T47D (cell line): Measurements from ENCODE around the gene NEK10.
A peak's percentile ranks its signal among the peaks of the same experiment; 100 is the strongest.
"Not testable (repeated sequence)": the region's sequence is repeated elsewhere in the genome, so short reads cannot be mapped to it uniquely, and the experiment has no call there.

Source experiments
- DNase-seq, 2 experiments: peaks; one replicate each; pipeline versions ENCODE4 v3.0.0 to v3.0.0-alpha.2; 2011 to 2012; ENCODE audit warnings: low read depth in 1 of 2, low spot score in 1 of 2
- JUND ChIP-seq: IDR thresholded peaks from 2 replicates; pipeline ENCODE4 v1.6.1; 2012; ENCODE audit warnings: low read depth
- in situ Hi-C: cut with HindIII; loops from 2 replicates; pipeline ENCODE4 v1.10.0; 2016; ENCODE audit warnings: low sequenced_read_pairs, low pct_unique_long_range_greater_than_20kb

NEK10 gene

GRCh38 chr3:27324686-27325085, 44.5 kb downstream of the NEK10 start:
- peak in 1 of 2 experiments; percentile 98 for DNase-seq
- in situ Hi-C loops = no loop called here
- peak; percentile 88; the same call in 1 of the 2 replicates for TF ChIP-seq JUND

- no peak for TF ChIP-seq JUND
- in situ Hi-C loops = no loop called here
- DNase-seq = peak in 1 of 2 experiments; percentile 92
Observed at GRCh38 chr3:27323087-27323570, 46.1 kb downstream of the NEK10 start.

- in situ Hi-C loops = no loop called here
- peak in 1 of 2 experiments; percentile 34 for DNase-seq
- no peak for TF ChIP-seq JUND
Observed at GRCh38 chr3:27322634-27323033, 46.5 kb downstream of the NEK10 start.

GRCh38 chr3:27319847-27320526, 49.2 kb downstream of the NEK10 start:
- peak in 1 of 2 experiments; percentile 77 for DNase-seq
- in situ Hi-C loops = no loop called here
- no peak for TF ChIP-seq JUND

- in situ Hi-C loops = no loop called here
- no peak for TF ChIP-seq JUND
- DNase-seq = no peak
Observed at GRCh38 chr3:27319304-27319703, 49.9 kb downstream of the NEK10 start.

GRCh38 chr3:27317096-27317495, 52.1 kb downstream of the NEK10 start:
- in situ Hi-C loops = no loop called here
- TF ChIP-seq JUND = no peak; the same call in 1 of the 2 replicates
- DNase-seq = peak in 1 of 2 experiments; percentile 88

GRCh38 chr3:27315003-27315402, 54.2 kb downstream of the NEK10 start:
- peak in 1 of 2 experiments; percentile 96 for DNase-seq
- peak; percentile 96 for TF ChIP-seq JUND
- in situ Hi-C loops = no loop called here

GRCh38 chr3:27312044-27312668, 57.0 kb downstream of the NEK10 start:
- no peak for TF ChIP-seq JUND
- peak; percentile 18 to 91 for DNase-seq
- in situ Hi-C loops = no loop called here

GRCh38 chr3:27311400-27311799, 57.8 kb downstream of the NEK10 start:
- TF ChIP-seq JUND = no peak
- in situ Hi-C loops = no loop called here
- peak in 1 of 2 experiments; percentile 70 for DNase-seq

- DNase-seq = peak in 1 of 2 experiments; percentile 53
- no peak for TF ChIP-seq JUND
- in situ Hi-C loops = no loop called here
Observed at GRCh38 chr3:27310688-27311087, 58.5 kb downstream of the NEK10 start.

- TF ChIP-seq JUND = no peak
- in situ Hi-C loops = no loop called here
Observed at GRCh38 chr3:27307566-27307965, 61.6 kb downstream of the NEK10 start.

GRCh38 chr3:27302891-27303290, 66.3 kb downstream of the NEK10 start:
- no peak for DNase-seq
- in situ Hi-C loops = no loop called here
- no peak for TF ChIP-seq JUND

More at GRCh38 chr3:27307566-27307965, 61.6 kb downstream of the NEK10 start:
- DNase-seq = no peak

GRCh38 chr3:27298981-27299380, 70.2 kb downstream of the NEK10 start:
- DNase-seq, in situ Hi-C loops: not testable (repeated sequence)
